Chondrocyte (in vitro differentiated cells): ENCODE results near the gene UNK. TPM values are rescaled to one million over a fixed set of nuclear protein-coding genes. Genes with fewer than 3 reads are reported as not detected.
A peak's percentile ranks its signal among the peaks of the same experiment; 100 is the strongest.

ENCODE experiments used
- DNase-seq: peaks from one replicate; pipeline ENCODE4 v3.0.0; 2021; ENCODE audit warnings: mixed read lengths, low spot score
- H3K27ac Mint-ChIP-seq: one replicate; pipeline ENCODE4 v1.8.0; 2021; ENCODE audit warnings: mild to moderate bottlenecking, moderate library complexity, mixed read lengths; ENCODE audit not compliant: unreplicated experiment
- H3K27me3 Mint-ChIP-seq: 2 replicates; pipeline ENCODE4 v1.8.0; 2021; ENCODE audit warnings: low read depth, mixed read lengths
- H3K36me3 Mint-ChIP-seq: 2 replicates; pipeline ENCODE4 v1.8.0; 2021; ENCODE audit warnings: low read depth, mixed read lengths
- H3K4me1 Mint-ChIP-seq: 2 replicates; pipeline ENCODE4 v1.8.0; 2021; ENCODE audit warnings: low read depth, mild to moderate bottlenecking, mixed read lengths
- H3K4me3 Mint-ChIP-seq: one replicate; pipeline ENCODE4 v1.8.0; 2021; ENCODE audit warnings: mild to moderate bottlenecking, moderate library complexity, mixed read lengths; ENCODE audit not compliant: unreplicated experiment
- H3K9me3 Mint-ChIP-seq: 2 replicates; pipeline ENCODE4 v1.8.0; 2021; ENCODE audit warnings: low read depth, mixed read lengths
- CTCF ChIP-seq: fragments of 200-600 bp; sonication (generic); IDR thresholded peaks from 2 replicates; pipeline ENCODE4 v1.5.0; 2021; ENCODE audit warnings: antibody characterized with exemption, mild to moderate bottlenecking, moderate library complexity
- total RNA-seq: library from RNA; stranded (reverse); gene quantifications from 3 replicates; pipeline ENCODE4 v1.2.1, GENCODE V29; 2021

Gene UNK
- total RNA-seq, 1 donor from 2014 or later, result 21.0 TPM

DNA sequence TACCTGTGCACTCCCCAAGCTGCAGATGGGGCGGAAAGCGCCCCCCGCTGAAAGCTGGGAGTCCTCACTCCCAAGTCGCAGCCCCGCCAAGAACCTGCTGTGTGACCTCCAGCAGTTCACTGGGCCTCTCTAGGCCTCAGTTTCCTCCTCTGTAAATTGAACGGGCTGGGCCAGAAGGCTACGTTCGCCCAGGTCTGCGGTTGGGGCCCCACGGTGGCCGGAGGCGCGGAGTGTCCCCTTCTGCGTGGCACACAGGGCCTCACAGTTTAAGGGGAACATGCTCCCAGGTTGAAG is 20.2 kb upstream of the UNK start:
- H3K36me3 Mint-ChIP-seq, result peaks cover 1% of the 10 kb centered on the region
- no peaks in the 10 kb centered on the region for H3K9me3 Mint-ChIP-seq
- DNase-seq, result peak; percentile 73
- no peaks in the 10 kb centered on the region for H3K27me3 Mint-ChIP-seq
- no peak for TF ChIP-seq CTCF
- no peak overlapping the region for H3K27ac Mint-ChIP-seq
- H3K4me1 Mint-ChIP-seq, result peaks cover 4% of the 10 kb centered on the region
- H3K4me3 Mint-ChIP-seq, result peak overlapping the region; percentile 74

- Mint-ChIP-seq H3K9me3 (no peaks in the 10 kb centered on the region), H3K4me1 (peaks cover 4% of the 10 kb centered on the region), H3K27me3 (no peaks in the 10 kb centered on the region), H3K36me3 (peaks cover 1% of the 10 kb centered on the region), H3K27ac (no peak within 1 kb of the TSS), H3K4me3 (peak within 1 kb of the TSS; percentile 74)
- peak; percentile 77 for DNase-seq
- TF ChIP-seq CTCF, result peak; percentile 77
These were observed 19.7 kb upstream of the UNK start, which contains the start of gene GALK1 for GRCh38 chr17:75764711-75765421. Gene GALK1 (minus strand): TSS chr17:75765192. CDS start chr17:75765136, 56 bp downstream.

DNA sequence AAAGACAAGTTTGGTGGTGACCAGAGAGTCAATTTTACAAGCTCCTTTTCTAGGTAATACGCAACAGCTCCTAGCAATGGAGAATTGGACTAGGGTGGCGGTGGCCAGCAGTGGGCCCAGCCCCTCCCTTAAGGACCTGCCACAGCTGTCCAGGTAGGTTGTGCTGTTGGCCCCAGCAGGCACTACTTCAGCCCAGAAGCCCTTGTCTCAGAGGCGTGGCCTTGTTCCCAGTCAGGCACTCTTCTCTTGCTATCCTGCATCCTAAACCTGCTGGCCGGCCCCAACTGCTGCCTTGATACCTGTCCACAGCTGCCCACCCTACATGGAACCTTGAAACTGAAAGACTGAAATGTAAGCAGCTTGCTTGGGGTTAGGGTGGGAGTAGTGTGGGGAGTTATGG is 18.6 kb upstream of the UNK start:
- peaks cover 1% of the 10 kb centered on the region for H3K36me3 Mint-ChIP-seq
- H3K9me3 Mint-ChIP-seq, result no peaks in the 10 kb centered on the region
- peaks cover 4% of the 10 kb centered on the region for H3K4me1 Mint-ChIP-seq
- no peak overlapping the region for H3K4me3 Mint-ChIP-seq
- DNase-seq, result peak; percentile 59
- H3K27ac Mint-ChIP-seq, result no peak overlapping the region
- no peak for TF ChIP-seq CTCF
- no peaks in the 10 kb centered on the region for H3K27me3 Mint-ChIP-seq

GRCh38 chr17:75767881-75768280 is 16.7 kb upstream of the UNK start:
- TF ChIP-seq CTCF, result no peak
- Mint-ChIP-seq H3K36me3 (no peaks in the 10 kb centered on the region), H3K4me1 (peaks cover 6% of the 10 kb centered on the region), H3K27me3 (no peaks in the 10 kb centered on the region), H3K9me3 (no peaks in the 10 kb centered on the region), H3K27ac (no peak overlapping the region), H3K4me3 (no peak overlapping the region)
- DNase-seq, result no peak

- no peak overlapping the region for H3K4me3 Mint-ChIP-seq
- H3K27me3 Mint-ChIP-seq, result no peaks in the 10 kb centered on the region
- no peaks in the 10 kb centered on the region for H3K9me3 Mint-ChIP-seq
- no peaks in the 10 kb centered on the region for H3K36me3 Mint-ChIP-seq
- H3K4me1 Mint-ChIP-seq, result peaks cover 2% of the 10 kb centered on the region
- TF ChIP-seq CTCF, result no peak
- H3K27ac Mint-ChIP-seq, result no peak overlapping the region
- DNase-seq, result no peak
These were observed 15.1 kb upstream of the UNK start for GRCh38 chr17:75769536-75769935.
